NK-92 (cell line): Measurements from ENCODE around the gene ARHGAP28.
"Not testable (repeated sequence)": the region's sequence is repeated elsewhere in the genome, so short reads cannot be mapped to it uniquely, and the experiment has no call there.

Experiments
- DNase-seq: peaks from one replicate; lab custom pipeline; 2025; ENCODE audit not compliant: unreplicated experiment; lab: John Stamatoyannopoulos, UW

The ARHGAP28 gene

DNA sequence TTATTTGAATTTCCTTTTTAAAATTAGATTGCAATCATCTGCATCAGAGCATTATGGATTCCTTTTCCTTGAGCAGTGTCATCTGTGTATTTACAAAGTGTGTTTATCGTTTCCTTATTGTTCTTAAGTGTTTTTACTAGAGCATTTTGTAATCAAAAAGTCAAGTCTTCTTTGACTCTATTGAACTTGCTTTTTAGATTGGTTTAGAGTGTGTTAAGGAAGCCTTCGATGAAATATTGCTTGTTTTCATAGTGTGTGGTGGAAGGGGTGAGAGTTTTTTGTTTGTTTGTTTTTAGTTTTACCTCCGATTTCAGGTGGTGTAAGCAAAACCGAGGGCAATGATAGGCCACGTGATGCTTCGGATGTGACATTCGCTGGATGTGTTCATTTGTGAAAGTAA lies 45.7 kb downstream of the ARHGAP28 start:
- DNase-seq = no peak

DNA sequence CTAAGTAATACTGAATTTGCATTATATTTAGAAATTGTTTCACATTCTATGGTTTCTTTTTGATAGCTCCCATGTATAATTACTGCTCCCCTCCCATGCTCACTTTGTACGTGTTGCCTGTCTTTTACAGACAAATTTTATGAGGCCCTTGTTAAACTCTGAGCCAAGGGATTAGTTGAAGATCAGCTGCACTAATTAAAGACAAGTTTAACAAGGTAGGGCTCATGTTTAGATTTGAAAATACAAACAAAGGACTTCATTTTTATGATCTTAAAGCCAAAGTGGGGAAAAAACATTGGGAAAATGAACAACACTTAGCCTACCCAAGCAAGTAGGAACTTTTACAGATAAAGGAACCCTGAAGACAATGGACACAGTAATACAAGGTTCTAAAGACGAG lies 46.2 kb downstream of the ARHGAP28 start:
- DNase-seq = no peak

DNA sequence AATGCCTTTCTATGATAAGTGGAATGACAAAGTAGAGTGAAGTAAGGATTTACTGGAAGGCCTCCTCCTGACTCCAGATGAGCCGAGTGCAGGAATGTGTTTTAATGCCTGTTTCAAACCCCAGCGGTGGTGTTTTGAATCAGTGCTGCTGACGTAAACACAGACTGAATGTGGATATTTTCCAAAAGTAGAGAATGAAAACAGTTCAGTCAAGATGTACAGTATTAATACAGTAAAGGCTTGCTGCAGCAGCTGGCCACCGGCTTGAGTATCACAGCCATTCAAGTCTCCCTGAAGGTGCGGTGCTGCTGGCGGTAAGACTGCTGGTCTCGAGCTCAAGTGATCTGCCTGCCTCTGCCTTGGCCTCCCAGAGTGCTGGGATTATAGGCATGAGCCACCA lies 46.7 kb downstream of the ARHGAP28 start:
- no peak for DNase-seq

DNA sequence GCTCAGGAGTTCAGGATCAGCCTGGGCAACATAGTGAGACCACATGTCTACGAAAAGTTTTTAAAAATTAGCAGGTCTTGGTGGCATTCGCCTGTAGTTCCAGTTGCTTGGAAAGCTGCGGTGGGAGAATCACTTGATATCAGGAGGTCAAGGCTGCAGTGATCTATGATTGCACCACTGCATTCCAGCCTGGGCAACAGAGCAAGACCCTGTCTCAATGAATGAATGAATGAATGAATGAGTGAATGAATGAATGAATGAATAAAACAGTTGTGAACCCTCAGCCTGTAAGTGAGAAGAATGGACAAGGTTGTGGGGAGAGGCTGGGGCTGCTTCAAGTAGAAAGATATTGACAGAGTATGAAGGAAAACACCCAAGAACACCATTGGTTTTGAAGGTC lies 48.0 kb downstream of the ARHGAP28 start:
- no peak for DNase-seq

DNA sequence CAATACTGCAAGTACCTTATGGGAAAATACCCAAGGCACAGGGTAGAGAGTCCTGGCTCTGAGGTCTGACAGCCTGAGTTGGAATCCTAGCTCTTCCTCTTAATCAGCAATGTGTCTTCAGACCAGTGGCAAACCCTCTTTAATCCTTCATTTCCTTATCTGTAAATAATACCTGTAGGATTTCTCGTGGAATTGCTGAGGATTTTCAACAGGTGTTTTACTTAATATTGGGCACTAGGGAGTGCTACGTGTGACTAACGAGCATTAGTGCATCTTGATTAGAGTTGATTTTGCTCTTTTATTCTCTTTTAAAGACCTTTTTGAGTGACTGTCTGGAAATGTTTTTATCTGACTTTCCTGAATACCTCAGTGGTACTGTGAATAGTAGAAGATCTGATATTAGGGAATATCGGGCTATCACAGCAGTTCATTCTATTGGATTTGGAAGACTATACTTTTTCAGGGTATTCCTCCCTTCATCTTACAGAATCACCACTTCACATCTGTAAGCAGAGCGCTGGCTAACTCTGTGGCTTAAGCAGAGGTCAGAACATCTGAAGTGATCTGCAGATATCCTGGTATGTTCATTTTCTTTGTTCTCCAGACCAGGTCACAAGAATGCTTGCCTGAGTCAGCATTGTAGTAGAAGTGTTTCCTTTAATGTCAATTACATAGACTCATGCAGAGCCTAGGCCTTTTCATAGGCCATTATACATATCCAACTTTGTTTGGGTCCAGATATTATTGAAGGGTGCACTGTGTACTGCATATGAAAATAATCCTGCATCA lies 49.1 kb downstream of the ARHGAP28 start:
- no peak for DNase-seq

DNA sequence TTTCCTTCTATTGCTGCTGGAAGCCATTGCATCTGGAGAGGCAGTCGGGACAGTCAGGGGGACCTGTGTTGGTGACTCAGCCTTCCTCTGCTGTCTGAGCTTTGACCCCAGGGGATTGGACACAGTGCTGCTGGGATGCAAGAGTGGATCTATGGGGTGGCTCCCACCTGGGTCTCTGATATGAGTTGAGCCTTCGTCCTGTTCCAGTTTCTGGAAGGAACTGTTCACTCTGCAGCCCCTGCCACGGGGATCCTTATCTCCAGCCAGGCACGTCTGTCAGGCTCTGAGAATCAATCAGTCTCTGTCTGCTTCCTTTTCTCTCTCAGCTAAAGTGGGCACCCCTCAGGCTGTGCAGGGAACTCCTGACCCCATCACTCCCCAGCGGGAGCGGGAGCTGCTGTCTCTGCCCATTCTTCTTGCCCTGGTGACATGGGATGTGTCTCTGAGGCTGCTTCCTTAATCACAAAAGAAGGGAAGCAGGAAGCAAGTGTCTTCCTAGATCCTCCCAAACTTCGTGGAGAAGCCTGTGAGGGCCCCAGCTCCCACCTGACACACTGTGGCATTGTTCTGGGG lies 51.7 kb downstream of the ARHGAP28 start:
- DNase-seq = no peak

DNA sequence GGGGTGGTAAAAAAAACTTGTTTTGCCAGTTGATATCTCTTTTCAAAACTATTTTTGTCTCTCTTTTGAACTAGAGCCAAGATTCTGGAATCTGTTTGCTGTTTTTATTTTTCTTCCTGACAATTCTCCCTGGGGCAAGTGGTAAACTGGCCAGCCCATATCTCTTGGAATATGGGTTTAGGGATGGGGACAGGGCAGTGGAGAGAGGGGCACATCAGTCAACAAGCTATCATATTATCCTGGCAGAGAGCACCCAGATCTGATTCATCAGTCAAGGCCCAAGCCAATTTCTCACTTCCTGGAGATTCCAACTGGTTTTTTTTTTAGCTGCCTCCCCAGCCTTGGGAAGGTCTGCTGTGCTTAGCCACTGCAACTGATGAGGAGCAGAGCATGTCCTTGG lies 52.3 kb downstream of the ARHGAP28 start:
- no peak for DNase-seq

DNA sequence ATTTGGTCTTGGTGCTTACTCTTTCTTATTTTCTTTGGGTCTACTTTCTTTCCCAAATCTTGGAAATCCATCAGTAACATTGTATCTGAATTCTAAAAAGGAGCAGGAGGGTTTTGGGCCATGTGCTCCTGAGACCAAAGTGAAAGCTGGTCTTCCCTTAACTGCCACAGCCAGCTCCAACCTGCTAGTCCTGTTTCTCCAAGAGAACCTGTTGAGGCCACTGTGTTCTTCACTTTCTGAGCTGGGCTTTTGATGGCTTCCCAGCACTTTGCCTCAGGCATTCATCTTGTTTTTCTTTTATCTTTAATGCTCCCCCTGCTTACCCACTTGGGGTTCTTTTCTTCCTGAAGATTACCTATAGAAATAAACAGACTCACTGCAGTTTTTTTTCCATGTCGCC lies 53.3 kb downstream of the ARHGAP28 start:
- no peak for DNase-seq

DNA sequence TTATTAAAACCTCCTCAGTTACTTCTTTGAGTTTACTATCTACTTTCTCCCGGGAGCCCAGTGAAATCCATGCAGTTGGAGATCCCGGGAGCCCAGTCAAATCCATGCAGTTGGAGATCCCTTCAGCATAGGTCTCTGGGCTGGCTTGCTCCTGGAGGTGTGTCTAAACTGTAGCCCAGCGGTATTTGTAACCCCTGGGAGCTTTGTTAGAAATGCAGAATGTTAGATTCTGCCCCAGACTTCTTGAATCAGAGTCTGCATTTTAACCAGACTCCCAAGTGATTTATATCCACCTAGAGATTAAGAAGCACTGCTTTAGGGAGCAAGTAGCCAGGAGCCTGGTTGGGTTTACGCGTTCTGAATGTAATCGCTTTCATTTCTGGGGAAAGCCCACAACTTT lies 54.5 kb downstream of the ARHGAP28 start:
- no peak for DNase-seq

DNA sequence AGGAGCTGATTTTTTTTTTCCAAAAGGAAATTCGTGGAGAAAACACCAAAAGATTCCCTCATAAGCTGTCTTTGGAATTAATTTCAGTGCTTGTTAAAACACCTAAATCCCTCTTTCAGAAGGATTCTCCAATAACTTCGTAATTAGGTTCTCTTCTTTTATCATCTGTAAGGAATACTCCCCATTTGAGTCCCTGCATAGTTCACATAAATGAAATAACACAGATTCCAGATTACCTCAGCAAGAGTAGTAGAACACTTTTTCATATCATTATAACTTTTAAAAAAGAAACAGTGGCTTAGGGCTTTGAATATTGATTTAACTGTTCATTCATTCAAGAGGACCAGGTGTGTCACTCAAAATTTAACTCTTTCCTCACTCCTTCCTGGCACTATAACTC lies 55.5 kb downstream of the ARHGAP28 start:
- no peak for DNase-seq

DNA sequence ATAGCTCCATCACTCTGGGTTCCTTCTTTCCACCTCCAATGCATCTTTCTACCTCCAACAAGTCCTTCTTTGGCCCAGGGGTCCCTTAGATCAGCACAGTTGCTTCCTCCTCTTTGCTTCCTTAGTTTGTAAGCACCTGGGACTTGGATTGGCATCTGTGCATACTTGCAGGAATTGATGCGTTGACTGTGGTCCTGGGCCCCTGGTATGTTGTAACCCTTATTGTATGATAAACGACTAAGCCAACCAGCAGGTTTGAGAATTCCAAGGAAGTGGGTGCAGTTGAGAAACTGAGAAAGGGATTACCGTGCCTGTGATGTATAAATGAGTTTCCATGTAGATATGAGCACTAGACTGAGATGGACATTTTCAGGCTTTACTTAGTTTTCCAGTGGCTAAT lies 55.9 kb downstream of the ARHGAP28 start:
- no peak for DNase-seq

DNA sequence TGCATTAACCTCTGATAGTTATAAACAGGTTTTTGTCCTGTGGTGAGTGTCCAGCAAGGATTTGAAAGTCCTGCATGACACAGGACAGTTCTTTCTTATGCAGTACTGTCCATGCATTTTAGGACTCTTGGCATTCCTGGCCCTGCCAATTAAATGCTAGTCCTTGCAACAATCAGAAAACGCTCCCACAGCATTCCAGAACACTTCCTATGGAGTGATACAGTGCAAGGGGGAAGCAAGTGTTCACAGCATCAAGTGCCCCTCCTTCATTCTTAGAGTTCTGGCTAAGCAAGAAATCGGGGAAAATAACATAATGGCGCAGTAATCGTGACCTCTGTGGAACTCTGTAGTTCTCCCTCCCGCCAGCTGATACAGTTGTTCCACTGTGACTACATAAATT lies 62.9 kb downstream of the ARHGAP28 start:
- no peak for DNase-seq

DNA sequence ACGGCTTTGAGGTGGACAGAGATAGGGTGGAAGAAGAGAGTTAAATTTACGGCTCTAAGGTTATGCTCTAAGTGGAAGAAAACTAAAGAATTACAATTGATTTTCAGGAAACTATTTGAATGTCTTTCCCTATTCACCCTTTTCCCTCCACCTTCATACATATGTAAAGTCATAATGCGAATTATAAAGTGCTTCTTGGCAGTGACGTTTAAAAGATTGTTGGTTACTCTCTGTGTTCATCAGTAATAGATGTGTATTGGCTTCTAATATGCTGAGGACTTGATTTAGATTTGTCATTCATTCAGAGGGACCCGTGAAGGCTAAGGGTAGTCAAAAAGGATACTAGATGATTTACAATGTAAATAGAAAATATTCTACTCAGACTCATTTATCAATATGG lies 63.9 kb downstream of the ARHGAP28 start:
- DNase-seq = no peak

DNA sequence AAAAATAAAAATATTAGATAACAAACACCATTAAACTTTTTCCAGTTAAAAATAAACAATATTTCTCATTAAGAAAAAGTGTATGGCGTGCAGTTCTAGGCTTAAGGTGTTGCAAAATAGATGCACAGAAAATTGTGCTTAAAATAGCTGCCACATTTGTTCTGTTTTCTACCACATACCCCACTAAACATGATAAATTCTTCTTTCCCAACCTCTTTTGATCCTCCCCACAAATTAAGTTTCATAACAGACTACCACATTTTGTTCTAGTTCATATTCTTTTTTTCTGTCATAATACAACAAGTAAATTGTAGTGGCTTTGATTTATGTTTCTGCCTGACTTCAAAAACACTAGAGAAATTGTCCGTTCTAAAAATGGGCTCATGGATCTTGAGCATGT lies 64.5 kb downstream of the ARHGAP28 start:
- no peak for DNase-seq

DNA sequence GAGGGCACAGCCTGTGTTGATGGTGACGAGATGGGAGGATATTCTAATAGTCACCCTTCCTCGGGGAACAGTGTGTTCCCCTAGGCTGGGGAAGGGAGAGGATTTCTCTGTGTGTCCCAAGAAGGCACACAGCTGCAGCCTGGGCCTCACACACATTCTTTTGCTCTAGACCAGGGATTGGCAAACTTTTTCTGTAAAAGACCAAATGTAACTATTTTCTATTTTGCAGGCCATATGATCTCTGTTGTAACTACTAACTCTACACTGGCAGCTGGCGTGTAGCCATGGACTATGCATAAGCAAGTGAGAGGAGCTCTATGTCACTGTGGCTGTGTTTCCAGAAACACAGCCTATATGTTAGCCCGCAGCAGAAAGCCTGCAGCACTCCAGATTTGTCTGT lies 65.8 kb downstream of the ARHGAP28 start:
- no peak for DNase-seq

DNA sequence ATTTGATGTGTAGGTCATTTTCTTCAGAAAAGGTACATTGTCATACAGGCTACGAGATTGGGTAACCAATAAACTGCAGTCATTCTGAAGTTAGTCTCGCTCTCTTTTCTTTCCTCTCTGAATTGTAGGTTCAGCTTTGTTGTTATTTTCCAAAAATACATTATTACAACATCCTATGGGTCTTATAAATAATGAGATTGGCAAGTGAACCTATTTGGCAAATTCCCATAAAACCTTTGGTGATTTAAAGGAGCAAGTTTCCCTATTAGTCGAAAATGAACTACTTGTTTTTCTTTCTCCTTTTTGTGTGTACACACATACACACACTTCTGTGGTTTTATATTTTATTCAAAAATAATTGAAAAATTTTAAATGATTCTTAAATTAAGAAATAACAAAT lies 67.0 kb downstream of the ARHGAP28 start:
- no peak for DNase-seq

DNA sequence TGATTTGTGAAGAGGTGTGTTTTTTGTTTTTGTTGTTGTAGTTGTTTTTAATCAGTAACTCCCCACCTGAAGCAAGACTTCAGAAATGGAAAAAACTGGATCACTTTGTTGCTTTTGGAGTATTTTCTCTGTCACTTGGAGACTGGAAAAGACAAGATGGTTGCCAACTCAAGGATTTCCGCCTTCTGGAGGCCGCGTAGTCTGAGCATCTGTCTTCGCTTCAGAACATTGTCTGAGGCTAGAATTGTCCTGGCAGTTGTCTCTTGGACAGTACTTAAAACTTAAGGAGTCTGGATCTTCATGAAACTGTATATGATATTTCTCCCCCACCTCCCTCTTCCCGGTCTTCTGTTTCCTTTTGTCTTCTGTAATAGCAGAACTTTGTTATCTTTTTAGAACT lies 67.7 kb downstream of the ARHGAP28 start:
- DNase-seq = no peak

DNA sequence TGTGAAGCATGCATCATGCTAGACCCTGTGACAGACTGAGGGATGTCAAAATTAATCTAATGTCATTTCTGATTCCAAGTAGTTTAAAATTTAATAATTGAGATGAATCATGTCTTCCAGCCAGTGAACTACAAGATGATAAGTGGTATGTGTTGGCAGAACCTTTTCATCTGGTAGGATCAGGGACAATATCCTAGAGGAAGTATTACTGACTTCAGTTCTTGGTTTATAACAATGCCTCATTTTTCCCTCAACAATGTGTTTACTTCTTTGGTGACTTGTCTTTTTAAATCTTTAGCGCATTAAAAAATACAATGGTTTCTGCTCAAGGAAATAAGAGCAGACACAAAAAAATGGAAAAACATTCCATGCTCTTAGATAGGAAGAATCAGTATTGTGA lies 69.4 kb downstream of the ARHGAP28 start:
- no peak for DNase-seq

DNA sequence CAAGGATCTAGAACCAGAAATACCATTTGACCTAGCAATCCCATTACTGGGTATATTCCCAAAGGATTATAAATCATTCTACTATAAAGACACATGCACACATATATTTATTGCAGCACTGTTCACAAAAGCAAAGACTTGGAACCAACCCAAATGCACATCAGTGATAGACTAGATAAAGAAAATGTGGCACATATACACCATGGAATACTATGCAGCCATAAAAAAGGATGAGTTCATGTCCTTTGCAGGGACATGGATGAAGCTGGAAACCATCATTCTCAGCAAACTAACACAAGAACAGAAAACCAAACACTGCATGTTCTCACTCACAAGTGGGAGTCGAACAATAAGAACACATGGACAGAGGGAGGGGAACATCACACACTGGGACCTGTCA lies 70.8 kb downstream of the ARHGAP28 start:
- DNase-seq = not testable (repeated sequence)

DNA sequence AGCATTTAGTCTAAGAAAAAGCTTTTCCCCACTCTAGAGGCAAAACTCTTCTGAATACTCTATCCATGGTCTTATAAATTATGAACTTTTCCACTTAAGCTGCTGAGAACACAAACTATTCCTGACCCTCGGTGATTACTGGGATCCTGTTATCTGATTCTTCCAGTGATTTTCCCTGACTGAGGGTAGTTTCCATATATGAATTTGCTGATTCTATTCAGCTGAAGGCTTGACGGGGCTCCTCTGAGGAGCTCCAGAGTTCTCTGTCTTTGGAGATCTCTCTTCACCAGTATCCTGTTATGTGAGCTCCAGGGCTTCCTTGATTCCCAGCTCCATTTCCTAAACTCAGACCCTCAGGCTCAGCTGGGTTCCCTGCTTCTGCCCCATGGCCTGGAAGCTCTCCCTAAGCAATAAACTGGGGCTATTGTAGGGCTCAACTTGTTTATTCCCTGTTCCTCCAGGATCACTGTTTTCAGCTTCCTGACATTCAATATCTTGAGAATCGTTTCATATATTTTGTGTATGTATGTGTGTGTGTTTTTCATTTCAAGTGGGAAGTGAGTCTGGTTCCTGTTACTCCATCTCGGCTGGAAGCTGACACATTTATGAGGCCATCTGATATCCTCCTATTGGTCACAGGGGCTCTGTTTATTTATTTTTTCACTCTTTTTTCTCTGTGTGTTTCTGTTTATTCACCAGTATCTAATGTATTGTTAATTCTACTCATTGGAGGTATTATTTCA lies 78.2 kb downstream of the ARHGAP28 start:
- no peak for DNase-seq

DNA sequence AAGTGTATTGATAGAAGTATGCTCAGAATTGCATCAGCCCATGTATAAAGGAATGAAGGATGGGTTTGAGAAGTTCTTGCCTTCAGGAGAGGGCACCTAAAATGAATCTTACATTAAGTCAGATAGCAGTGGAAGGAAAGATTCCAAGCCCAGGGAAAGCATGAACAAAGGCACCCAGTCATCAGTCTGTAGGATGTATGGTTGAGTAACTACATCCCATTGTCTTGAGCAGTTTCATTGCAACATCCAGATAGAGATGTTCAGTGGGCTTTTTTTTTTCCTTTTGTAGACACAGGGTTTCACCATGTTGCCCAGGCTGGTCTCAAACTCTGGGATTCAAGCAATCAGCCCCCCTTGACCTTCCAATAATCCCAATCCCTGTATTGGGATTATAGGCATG lies 80.7 kb downstream of the ARHGAP28 start:
- no peak for DNase-seq

DNA sequence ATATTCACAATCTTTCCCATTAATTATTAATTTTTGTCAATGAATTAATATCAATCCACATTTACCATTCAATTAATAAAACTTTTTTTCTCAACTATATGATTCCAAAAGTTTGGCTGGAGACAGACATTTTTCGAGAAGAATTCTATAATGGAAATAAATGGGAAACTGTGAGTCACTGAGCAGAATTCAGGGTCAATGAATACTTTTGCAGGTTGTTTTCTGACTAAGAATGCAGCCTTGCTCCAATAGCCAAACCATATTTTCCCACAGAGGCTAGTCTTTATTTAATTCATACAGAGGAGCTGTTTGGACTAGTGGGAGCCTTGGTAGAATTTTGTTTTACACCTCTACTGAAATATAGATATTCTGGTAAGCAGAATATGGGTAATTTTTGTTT lies 82.3 kb downstream of the ARHGAP28 start:
- DNase-seq = no peak
